Endothelial cell of umbilical vein (primary cell): ENCODE measurements around the gene FHOD1.

Experiments
- EZH2 ChIP-seq: IDR thresholded peaks from 2 replicates; pipeline ENCODE4 v1.6.1; 2012; ENCODE audit warnings: borderline replicate concordance, low read depth, mild to moderate bottlenecking, moderate library complexity, low read length, inconsistent platforms; ENCODE audit not compliant: severe bottlenecking
- JUN ChIP-seq: IDR thresholded peaks from 2 replicates; pipeline ENCODE4 v1.6.1; 2011; ENCODE audit warnings: borderline replicate concordance, low read depth; ENCODE audit not compliant: insufficient read length, insufficient read depth
- MYC ChIP-seq: IDR thresholded peaks from one replicate; pipeline ENCODE4 v1.6.1; 2011; ENCODE audit warnings: mild to moderate bottlenecking, low read depth, low read length
- POLR2A ChIP-seq: IDR thresholded peaks from 2 replicates; pipeline ENCODE4 v1.6.1; 2012; ENCODE audit warnings: low read depth, mild to moderate bottlenecking, control low read depth, low read length
- POLR2AphosphoS5 ChIP-seq: IDR thresholded peaks from 2 replicates; pipeline ENCODE4 v1.6.1; 2012; ENCODE audit warnings: low read depth, mild to moderate bottlenecking, control low read depth, low read length, moderate library complexity; ENCODE audit not compliant: insufficient read depth
- TF ChIP-seq, protein P1 (sequence below), 2 donors: IDR thresholded peaks; 1 replicate in 1 of 2; 2 replicates in 1 of 2; pipeline ENCODE4 v1.5.1; 2011; ENCODE audit warnings: low read length in 2 of 2, mild to moderate bottlenecking in 2 of 2, moderate library complexity in 2 of 2, control low read depth in 1 of 2, inconsistent platforms in 1 of 2, low read depth in 1 of 2; ENCODE audit not compliant: insufficient read depth in 1 of 2; ENCODE audit errors: extremely low read depth in 1 of 2
- TF ChIP-seq, protein P2 (sequence below): IDR thresholded peaks from 2 replicates; pipeline ENCODE4 v1.6.1; 2011; ENCODE audit not compliant: insufficient read depth, insufficient read length

DNA sequence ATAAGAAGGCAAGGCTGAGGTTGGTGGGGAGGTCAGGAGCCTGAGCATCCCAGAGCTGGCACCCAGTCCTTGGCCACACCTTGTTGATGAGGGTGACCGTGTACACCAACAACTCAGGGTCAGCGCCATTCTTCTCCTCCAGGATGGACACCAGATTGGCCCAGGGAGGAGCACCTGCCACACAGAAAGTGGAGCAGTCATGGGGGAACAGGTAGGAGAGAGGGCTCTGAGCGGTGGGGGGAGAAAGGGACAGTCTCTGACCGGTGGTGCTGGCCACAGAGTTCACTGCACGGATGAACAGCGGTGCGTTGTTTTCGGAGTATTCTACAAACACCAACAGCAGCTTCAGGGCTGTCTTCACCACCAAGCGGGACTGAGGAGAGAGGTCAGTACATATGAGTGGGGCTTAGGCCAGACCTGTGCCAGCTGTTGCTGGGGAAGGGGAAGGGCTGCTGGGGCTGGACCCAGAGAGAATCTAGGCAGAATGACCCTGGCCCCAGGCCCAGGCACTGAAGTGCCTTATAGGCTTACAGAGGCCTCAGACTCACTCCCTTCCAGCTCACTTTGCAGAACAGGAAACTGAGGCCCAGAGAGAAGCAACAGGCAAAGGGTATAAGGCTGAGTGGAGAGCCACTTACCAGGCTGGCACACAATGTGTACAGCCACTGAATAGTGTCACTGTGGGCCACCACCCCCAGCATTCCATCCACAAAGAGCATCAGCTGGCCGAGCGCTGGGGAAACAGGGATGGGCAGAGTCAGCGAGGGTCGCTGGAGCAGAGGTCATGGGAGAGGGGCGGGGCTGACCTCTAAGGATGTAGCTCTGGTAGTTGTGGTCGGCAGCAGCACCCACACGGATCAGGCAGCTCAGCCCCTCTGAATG, 9.6 kb downstream of the FHOD1 start:
- TF ChIP-seq, protein P1, sequence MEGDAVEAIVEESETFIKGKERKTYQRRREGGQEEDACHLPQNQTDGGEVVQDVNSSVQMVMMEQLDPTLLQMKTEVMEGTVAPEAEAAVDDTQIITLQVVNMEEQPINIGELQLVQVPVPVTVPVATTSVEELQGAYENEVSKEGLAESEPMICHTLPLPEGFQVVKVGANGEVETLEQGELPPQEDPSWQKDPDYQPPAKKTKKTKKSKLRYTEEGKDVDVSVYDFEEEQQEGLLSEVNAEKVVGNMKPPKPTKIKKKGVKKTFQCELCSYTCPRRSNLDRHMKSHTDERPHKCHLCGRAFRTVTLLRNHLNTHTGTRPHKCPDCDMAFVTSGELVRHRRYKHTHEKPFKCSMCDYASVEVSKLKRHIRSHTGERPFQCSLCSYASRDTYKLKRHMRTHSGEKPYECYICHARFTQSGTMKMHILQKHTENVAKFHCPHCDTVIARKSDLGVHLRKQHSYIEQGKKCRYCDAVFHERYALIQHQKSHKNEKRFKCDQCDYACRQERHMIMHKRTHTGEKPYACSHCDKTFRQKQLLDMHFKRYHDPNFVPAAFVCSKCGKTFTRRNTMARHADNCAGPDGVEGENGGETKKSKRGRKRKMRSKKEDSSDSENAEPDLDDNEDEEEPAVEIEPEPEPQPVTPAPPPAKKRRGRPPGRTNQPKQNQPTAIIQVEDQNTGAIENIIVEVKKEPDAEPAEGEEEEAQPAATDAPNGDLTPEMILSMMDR (IDR thresholded peaks at IDR 0.05; ENCODE audit: extremely low read depth in 1 of 2, insufficient read depth in 1 of 2, low read depth in 1 of 2, low read length in 2 of 2): no peak
- TF ChIP-seq MYC: no peak
- TF ChIP-seq POLR2AphosphoS5: no peak
- TF ChIP-seq EZH2: no peak
- TF ChIP-seq POLR2A: no peak
- TF ChIP-seq, protein P2, sequence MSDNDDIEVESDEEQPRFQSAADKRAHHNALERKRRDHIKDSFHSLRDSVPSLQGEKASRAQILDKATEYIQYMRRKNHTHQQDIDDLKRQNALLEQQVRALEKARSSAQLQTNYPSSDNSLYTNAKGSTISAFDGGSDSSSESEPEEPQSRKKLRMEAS: no peak
- TF ChIP-seq JUN: no peak
